ENCODE measurements around the gene LCAT.

DNA sequence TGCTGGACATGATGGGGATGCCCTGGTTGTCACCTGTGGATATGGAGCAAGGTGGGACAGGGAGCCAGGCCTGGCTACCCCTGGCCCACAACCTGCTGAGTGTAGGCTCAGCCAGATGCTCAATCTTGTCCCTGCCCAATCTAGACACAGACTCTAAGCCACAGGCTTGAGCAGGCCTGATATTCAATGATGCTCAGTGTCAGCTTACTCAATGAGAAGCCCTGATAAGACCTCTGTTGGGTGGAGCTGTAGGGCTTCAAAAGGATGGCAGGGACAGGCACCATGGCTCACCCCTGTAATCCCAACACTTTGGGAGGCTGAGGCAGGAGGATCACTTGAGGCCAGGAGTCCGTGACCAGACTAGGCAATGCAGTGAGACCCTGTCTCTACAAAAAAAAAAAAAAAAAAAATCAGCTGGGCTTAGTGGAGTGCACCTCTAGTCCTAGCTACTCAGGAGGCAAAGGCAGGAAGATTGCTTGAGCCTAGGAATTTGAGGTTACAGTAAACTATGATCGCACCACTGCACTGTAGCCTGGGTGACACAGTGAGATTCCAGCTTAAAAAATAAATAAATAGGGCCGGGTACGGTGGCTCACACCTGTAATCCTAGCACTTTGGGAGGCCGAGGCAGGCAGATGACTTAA lies 3.4 kb downstream of the LCAT start:
- TF ChIP-seq RFX5 (IDR thresholded peaks at IDR 0.05; ENCODE audit: low read length) (no peak), TAF1 (IDR thresholded peaks at IDR 0.05; ENCODE audit: borderline replicate concordance, low read depth, low read length) (no peak), JUND (IDR thresholded peaks at IDR 0.05) (no peak), EZH2phosphoT487 (IDR thresholded peaks at IDR 0.05; ENCODE audit: borderline replicate concordance, low read depth) (no peak), POLR2AphosphoS5 (IDR thresholded peaks at IDR 0.05; ENCODE audit: low read depth, low read length) (no peak)
- TF ChIP-seq, protein P1, sequence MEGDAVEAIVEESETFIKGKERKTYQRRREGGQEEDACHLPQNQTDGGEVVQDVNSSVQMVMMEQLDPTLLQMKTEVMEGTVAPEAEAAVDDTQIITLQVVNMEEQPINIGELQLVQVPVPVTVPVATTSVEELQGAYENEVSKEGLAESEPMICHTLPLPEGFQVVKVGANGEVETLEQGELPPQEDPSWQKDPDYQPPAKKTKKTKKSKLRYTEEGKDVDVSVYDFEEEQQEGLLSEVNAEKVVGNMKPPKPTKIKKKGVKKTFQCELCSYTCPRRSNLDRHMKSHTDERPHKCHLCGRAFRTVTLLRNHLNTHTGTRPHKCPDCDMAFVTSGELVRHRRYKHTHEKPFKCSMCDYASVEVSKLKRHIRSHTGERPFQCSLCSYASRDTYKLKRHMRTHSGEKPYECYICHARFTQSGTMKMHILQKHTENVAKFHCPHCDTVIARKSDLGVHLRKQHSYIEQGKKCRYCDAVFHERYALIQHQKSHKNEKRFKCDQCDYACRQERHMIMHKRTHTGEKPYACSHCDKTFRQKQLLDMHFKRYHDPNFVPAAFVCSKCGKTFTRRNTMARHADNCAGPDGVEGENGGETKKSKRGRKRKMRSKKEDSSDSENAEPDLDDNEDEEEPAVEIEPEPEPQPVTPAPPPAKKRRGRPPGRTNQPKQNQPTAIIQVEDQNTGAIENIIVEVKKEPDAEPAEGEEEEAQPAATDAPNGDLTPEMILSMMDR (IDR thresholded peaks at IDR 0.05), result no peak
- TF ChIP-seq, protein P2, sequence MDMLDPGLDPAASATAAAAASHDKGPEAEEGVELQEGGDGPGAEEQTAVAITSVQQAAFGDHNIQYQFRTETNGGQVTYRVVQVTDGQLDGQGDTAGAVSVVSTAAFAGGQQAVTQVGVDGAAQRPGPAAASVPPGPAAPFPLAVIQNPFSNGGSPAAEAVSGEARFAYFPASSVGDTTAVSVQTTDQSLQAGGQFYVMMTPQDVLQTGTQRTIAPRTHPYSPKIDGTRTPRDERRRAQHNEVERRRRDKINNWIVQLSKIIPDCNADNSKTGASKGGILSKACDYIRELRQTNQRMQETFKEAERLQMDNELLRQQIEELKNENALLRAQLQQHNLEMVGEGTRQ (IDR thresholded peaks at IDR 0.05; ENCODE audit: borderline replicate concordance, low read depth, low read length), result no peak

Data from SK-N-SH (cell line).